HG03135 (cell line): ENCODE data around the gene CLUH.
"Not testable (repeated sequence)": the region's sequence is repeated elsewhere in the genome, so short reads cannot be mapped to it uniquely, and the experiment has no call there.

Experiments
- ATAC-seq: cut with Tn5 transposase; IDR thresholded peaks from one replicate; pipeline ENCODE4 v1.9.1; 2021; ENCODE audit warnings: mild to moderate bottlenecking, moderate library complexity; ENCODE audit not compliant: unreplicated experiment

The CLUH gene

GRCh38 chr17:2703606-2704005, 8.0 kb downstream of the CLUH start:
- ATAC-seq = no peak

GRCh38 chr17:2703181-2703580, 8.4 kb downstream of the CLUH start:
- ATAC-seq = no peak

GRCh38 chr17:2701996-2702741, 9.4 kb downstream of the CLUH start:
- no peak for ATAC-seq

- no peak for ATAC-seq
Observed at GRCh38 chr17:2701161-2701995, 10.2 kb downstream of the CLUH start.

GRCh38 chr17:2700491-2701141, 10.9 kb downstream of the CLUH start:
- no peak for ATAC-seq

GRCh38 chr17:2700030-2700490, 11.5 kb downstream of the CLUH start:
- no peak for ATAC-seq

- ATAC-seq = not testable (repeated sequence)
Observed at GRCh38 chr17:2699216-2699805, 12.3 kb downstream of the CLUH start.

GRCh38 chr17:2697611-2698162, 13.9 kb downstream of the CLUH start:
- no peak for ATAC-seq

GRCh38 chr17:2695961-2696760, 15.4 kb downstream of the CLUH start:
- no peak for ATAC-seq

GRCh38 chr17:2695243-2695960, 16.2 kb downstream of the CLUH start:
- no peak for ATAC-seq

GRCh38 chr17:2694381-2695242, 17.0 kb downstream of the CLUH start:
- ATAC-seq = no peak

GRCh38 chr17:2693561-2694380, 17.8 kb downstream of the CLUH start:
- ATAC-seq = no peak

GRCh38 chr17:2692781-2693135, 18.8 kb downstream of the CLUH start:
- ATAC-seq = no peak

GRCh38 chr17:2691965-2692780, 19.4 kb downstream of the CLUH start:
- no peak for ATAC-seq

GRCh38 chr17:2691069-2691871, 20.3 kb downstream of the CLUH start:
- no peak for ATAC-seq
